Mesendoderm (in vitro differentiated cells): ENCODE measurements around the gene ITGAD.

Source experiments
- DNase-seq: peaks from one replicate; pipeline ENCODE4 v3.0.0; 2013
- H2AK5ac ChIP-seq: 2 replicates; pipeline ENCODE4 v1.6.1; 2013; ENCODE audit warnings: low read length, inconsistent platforms
- H2BK120ac ChIP-seq: 2 replicates; pipeline ENCODE4 v1.6.1; 2013; ENCODE audit warnings: low read depth, mild to moderate bottlenecking, low read length, moderate library complexity, mixed read lengths
- H2BK15ac ChIP-seq: replicated peaks from 2 replicates; pipeline ENCODE4 v1.6.1; 2013; ENCODE audit warnings: low read depth, mild to moderate bottlenecking, moderate library complexity
- H2BK5ac ChIP-seq: 2 replicates; pipeline ENCODE4 v1.6.1; 2013; ENCODE audit warnings: low read length, inconsistent platforms
- H3K18ac ChIP-seq: 2 replicates; pipeline ENCODE4 v1.6.1; 2013; ENCODE audit warnings: mild to moderate bottlenecking, low read length, mixed read lengths
- H3K23ac ChIP-seq: one replicate; pipeline ENCODE4 v1.6.1; 2013; ENCODE audit warnings: low read length
- H3K27ac ChIP-seq: 2 replicates; pipeline ENCODE4 v1.5.1; 2013; ENCODE audit warnings: low read depth, mild to moderate bottlenecking, inconsistent platforms, low read length, moderate library complexity
- H3K27me3 ChIP-seq: 2 replicates; pipeline ENCODE4 v1.6.1; 2013; ENCODE audit warnings: low read length, control low read depth, mild to moderate bottlenecking, inconsistent platforms; ENCODE audit not compliant: insufficient read depth, poor library complexity
- H3K36me3 ChIP-seq: 2 replicates; pipeline ENCODE4 v1.6.1; 2013; ENCODE audit warnings: low read length, inconsistent platforms; ENCODE audit not compliant: control insufficient read depth, insufficient read depth
- H3K4ac ChIP-seq: one replicate; pipeline ENCODE4 v1.6.1; 2013; ENCODE audit warnings: low read depth, mild to moderate bottlenecking, low read length, moderate library complexity
- H3K4me1 ChIP-seq: 2 replicates; pipeline ENCODE4 v1.6.1; 2013; ENCODE audit warnings: low read depth, low read length, inconsistent platforms; ENCODE audit not compliant: control insufficient read depth
- H3K4me2 ChIP-seq: 2 replicates; pipeline ENCODE4 v1.6.1; 2013; ENCODE audit warnings: low read length
- H3K4me3 ChIP-seq: 2 replicates; pipeline ENCODE4 v1.5.1; 2013; ENCODE audit warnings: mild to moderate bottlenecking, low read length
- H3K56ac ChIP-seq: one replicate; pipeline ENCODE4 v1.6.1; 2013; ENCODE audit warnings: low read length
- H3K79me1 ChIP-seq: 2 replicates; pipeline ENCODE4 v1.6.1; 2013; ENCODE audit warnings: low read length, inconsistent platforms
- H3K79me2 ChIP-seq: 2 replicates; pipeline ENCODE4 v1.6.1; 2013; ENCODE audit warnings: mild to moderate bottlenecking, low read length; ENCODE audit not compliant: control insufficient read depth, insufficient read depth
- H3K9ac ChIP-seq: 2 replicates; pipeline ENCODE4 v1.6.1; 2013; ENCODE audit warnings: low read length, inconsistent platforms
- H4K5ac ChIP-seq: one replicate; pipeline ENCODE4 v1.6.1; 2013; ENCODE audit warnings: low read length
- H4K8ac ChIP-seq: one replicate; pipeline ENCODE4 v1.6.1; 2013; ENCODE audit warnings: low read depth, mild to moderate bottlenecking, control low read depth, low read length, moderate library complexity
- WGBS: extraction: QIAGEN DNeasy Blood & Tissue Kit; methylation state at CpG from one replicate; pipeline ENCODE4 v1.1.7; 2013; ENCODE audit warnings: low lambda C conversion rate, missing lambda C conversion rate; ENCODE audit not compliant: insufficient coverage; ENCODE audit errors: extremely low coverage; 5-methylcytosine and 5-hydroxymethylcytosine counted together

Gene ITGAD

DNA sequence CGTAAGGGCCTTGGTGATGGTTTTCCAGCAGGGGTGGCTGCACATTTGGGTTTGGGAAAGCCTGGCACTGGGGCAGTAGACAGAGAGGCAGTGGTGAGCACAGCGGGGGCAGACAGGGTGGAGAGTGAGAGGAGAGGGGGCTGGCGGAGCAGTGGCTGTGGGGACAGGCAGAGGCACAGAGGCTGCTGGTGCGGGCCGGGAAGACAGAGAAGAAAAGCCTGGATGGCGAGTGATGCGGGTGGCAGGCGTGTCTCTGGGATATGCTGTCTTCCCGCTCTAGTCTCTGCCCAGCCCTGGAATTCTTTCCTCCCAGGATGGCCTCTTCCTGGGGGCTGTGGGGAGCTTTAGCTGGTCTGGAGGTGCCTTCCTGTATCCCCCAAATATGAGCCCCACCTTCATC, 16.9 kb downstream of the ITGAD start:
- H3K36me3 ChIP-seq: no peaks in the 10 kb centered on the region
- H2BK120ac ChIP-seq: no peak overlapping the region
- no peak overlapping the region for H3K4me2 ChIP-seq
- H3K4me1 ChIP-seq: no peaks in the 10 kb centered on the region
- H3K79me1 ChIP-seq: no peaks in the 10 kb centered on the region
- no peak overlapping the region for H3K4me3 ChIP-seq
- no peak overlapping the region for H3K18ac ChIP-seq
- no peak overlapping the region for H3K27ac ChIP-seq
- H3K4ac ChIP-seq: no peak overlapping the region
- H4K5ac ChIP-seq: no peak overlapping the region
- no peak overlapping the region for H3K23ac ChIP-seq
- no peak overlapping the region for H4K8ac ChIP-seq
- DNase-seq: no peak
- no peaks in the 10 kb centered on the region for H3K27me3 ChIP-seq
- H3K79me2 ChIP-seq: no peaks in the 10 kb centered on the region
- no peak overlapping the region for H2BK5ac ChIP-seq
- no CpG with 5 or more reads among the region's 9 CpGs for WGBS
- no peak overlapping the region for H2BK15ac ChIP-seq
- no peak overlapping the region for H3K9ac ChIP-seq
- no peak overlapping the region for H3K56ac ChIP-seq
- no peak overlapping the region for H2AK5ac ChIP-seq

DNA sequence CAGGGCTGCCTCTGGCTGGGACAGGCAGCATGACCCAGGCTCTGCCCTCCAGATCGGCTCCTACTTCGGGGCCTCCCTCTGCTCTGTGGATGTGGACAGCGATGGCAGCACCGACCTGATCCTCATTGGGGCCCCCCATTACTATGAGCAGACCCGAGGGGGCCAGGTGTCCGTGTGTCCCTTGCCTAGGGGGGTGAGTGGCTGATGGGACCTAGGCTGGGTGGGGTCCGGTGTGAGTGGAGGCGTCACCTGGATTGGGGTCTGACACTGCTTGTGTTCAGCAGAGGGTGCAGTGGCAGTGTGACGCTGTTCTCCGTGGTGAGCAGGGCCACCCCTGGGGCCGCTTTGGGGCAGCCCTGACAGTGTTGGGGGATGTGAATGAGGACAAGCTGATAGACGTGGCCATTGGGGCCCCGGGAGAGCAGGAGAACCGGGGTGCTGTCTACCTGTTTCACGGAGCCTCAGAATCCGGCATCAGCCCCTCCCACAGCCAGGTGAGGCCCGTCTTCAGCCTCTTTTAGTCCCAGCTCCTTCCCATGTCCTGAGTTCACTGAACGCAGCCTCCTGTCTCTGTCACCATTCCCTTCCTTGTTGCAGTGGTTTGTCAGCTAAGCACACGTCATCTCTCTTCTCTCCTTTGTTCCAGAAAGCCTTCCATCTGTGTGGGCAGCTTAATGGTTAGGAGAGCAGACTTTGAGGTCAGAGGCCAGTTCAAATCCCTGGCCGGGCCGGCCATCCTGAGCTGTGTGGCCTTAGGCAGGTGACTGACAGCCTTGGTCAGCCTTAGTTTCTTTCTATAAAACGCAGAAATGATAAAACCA, 18.1 kb downstream of the ITGAD start:
- Histone ChIP-seq H3K4me1 (no peaks in the 10 kb centered on the region), H3K23ac (no peak overlapping the region), H3K79me2 (no peaks in the 10 kb centered on the region), H3K18ac (no peak overlapping the region), H4K8ac (no peak overlapping the region), H3K4me3 (no peak overlapping the region), H3K36me3 (no peaks in the 10 kb centered on the region), H3K9ac (no peak overlapping the region), H2BK120ac (no peak overlapping the region), H3K56ac (no peak overlapping the region), H2AK5ac (no peak overlapping the region), H3K27ac (no peak overlapping the region), H2BK15ac (no peak overlapping the region), H4K5ac (no peak overlapping the region), H3K79me1 (no peaks in the 10 kb centered on the region), H3K4ac (no peak overlapping the region), H3K4me2 (no peak overlapping the region), H2BK5ac (no peak overlapping the region), H3K27me3 (no peaks in the 10 kb centered on the region)
- no peak for DNase-seq
- WGBS: no CpG with 5 or more reads among the region's 22 CpGs

DNA sequence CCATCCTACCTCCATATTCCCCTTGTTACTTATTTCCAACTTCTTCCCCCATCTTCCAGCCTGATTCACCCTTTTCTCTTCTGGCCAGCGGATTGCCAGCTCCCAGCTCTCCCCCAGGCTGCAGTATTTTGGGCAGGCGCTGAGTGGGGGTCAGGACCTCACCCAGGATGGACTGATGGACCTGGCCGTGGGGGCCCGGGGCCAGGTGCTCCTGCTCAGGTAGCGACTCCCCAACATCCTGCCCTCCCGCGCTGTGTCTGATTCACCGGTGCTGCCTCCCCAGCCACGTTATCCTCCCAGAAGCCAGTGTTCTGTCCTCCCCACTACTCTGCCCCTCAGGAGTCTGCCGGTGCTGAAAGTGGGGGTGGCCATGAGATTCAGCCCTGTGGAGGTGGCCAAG, 19.6 kb downstream of the ITGAD start:
- Histone ChIP-seq H3K4me2 (no peak overlapping the region), H3K79me1 (no peaks in the 10 kb centered on the region), H2AK5ac (no peak overlapping the region), H3K27ac (no peak overlapping the region), H2BK5ac (no peak overlapping the region), H4K8ac (no peak overlapping the region), H3K4me3 (no peak overlapping the region), H3K36me3 (no peaks in the 10 kb centered on the region), H2BK15ac (no peak overlapping the region), H2BK120ac (no peak overlapping the region), H3K56ac (no peak overlapping the region), H3K79me2 (no peaks in the 10 kb centered on the region), H3K4me1 (no peaks in the 10 kb centered on the region), H3K9ac (no peak overlapping the region), H4K5ac (no peak overlapping the region), H3K4ac (no peak overlapping the region), H3K23ac (no peak overlapping the region), H3K27me3 (no peaks in the 10 kb centered on the region), H3K18ac (no peak overlapping the region)
- WGBS: no CpG with 5 or more reads among the region's 10 CpGs
- no peak for DNase-seq

DNA sequence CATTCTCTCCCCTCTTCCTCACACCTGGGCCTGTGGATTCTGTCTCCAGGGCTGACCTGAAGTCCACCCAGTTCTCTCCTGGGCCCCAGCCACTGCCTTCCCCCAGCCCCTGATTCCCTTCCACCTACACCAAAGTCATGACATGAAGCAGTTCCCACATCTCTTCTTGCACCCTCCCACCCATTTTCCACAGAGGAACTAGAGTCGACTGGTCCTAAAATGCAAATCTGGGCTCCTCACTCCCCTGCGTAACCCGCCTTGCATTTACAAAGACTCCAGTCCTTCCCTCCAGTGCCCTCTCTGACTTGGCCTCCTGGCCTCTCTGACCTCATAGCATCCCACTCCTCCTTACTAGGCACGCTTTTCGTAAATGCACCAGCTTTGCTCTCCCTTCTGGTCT, 20.2 kb downstream of the ITGAD start:
- WGBS: no CpG with 5 or more reads among the region's 5 CpGs
- H2BK15ac ChIP-seq: no peak overlapping the region
- no peak overlapping the region for H4K5ac ChIP-seq
- H2AK5ac ChIP-seq: no peak overlapping the region
- H3K4ac ChIP-seq: no peak overlapping the region
- DNase-seq: no peak
- no peaks in the 10 kb centered on the region for H3K27me3 ChIP-seq
- no peak overlapping the region for H3K4me3 ChIP-seq
- no peak overlapping the region for H3K18ac ChIP-seq
- no peaks in the 10 kb centered on the region for H3K79me2 ChIP-seq
- no peak overlapping the region for H3K56ac ChIP-seq
- no peaks in the 10 kb centered on the region for H3K79me1 ChIP-seq
- no peaks in the 10 kb centered on the region for H3K36me3 ChIP-seq
- H3K9ac ChIP-seq: no peak overlapping the region
- H3K4me2 ChIP-seq: no peak overlapping the region
- H3K27ac ChIP-seq: no peak overlapping the region
- no peaks in the 10 kb centered on the region for H3K4me1 ChIP-seq
- no peak overlapping the region for H2BK5ac ChIP-seq
- H4K8ac ChIP-seq: no peak overlapping the region
- no peak overlapping the region for H3K23ac ChIP-seq
- H2BK120ac ChIP-seq: no peak overlapping the region

DNA sequence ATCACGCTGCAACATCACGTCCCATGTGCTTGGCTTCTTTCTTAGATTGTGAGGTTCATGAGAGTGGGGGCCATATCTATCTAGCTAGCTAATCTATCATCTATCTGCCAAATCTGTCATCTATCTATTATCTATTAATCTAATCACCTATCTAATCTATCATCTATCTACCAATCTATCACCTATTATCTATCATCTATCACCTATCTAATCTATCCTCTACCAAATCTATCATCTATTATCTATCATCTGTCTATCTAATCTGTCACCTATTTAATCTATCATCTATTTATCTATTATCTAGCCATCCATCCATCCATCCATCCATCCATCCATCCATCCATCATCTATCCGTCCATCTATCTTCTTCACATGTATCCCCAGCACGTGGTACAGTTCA, 20.8 kb downstream of the ITGAD start:
- Histone ChIP-seq H3K23ac (no peak overlapping the region), H3K36me3 (no peaks in the 10 kb centered on the region), H3K18ac (no peak overlapping the region), H2BK120ac (no peak overlapping the region), H3K27ac (no peak overlapping the region), H4K8ac (no peak overlapping the region), H3K79me1 (no peaks in the 10 kb centered on the region), H3K4me2 (no peak overlapping the region), H3K56ac (no peak overlapping the region), H3K9ac (no peak overlapping the region), H3K79me2 (no peaks in the 10 kb centered on the region), H3K4ac (no peak overlapping the region), H4K5ac (no peak overlapping the region), H3K4me3 (no peak overlapping the region), H2AK5ac (no peak overlapping the region), H2BK5ac (no peak overlapping the region), H3K4me1 (no peaks in the 10 kb centered on the region), H2BK15ac (no peak overlapping the region), H3K27me3 (no peaks in the 10 kb centered on the region)
- DNase-seq: no peak
- no CpG with 5 or more reads among the region's 4 CpGs for WGBS

DNA sequence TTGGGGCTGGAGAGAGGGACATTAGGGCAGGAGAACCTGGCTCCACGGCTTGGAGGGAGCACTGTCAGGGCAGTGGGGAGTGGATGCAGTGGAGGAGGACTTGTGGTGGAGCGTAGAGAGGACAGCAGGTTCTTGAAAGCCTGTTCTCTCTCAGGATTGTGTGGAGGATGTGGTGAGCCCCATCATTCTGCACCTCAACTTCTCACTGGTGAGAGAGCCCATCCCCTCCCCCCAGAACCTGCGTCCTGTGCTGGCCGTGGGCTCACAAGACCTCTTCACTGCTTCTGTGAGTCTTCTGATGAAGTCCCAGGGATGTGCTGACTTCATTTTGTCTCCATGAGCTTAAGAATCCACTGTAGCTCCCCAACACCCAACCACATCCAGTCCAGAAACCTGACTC, 21.6 kb downstream of the ITGAD start:
- Histone ChIP-seq H3K79me1 (no peaks in the 10 kb centered on the region), H3K18ac (no peak overlapping the region), H2BK15ac (no peak overlapping the region), H4K8ac (no peak overlapping the region), H3K27ac (no peak overlapping the region), H3K4me1 (no peaks in the 10 kb centered on the region), H3K4ac (no peak overlapping the region), H4K5ac (no peak overlapping the region), H3K23ac (no peak overlapping the region), H3K4me3 (no peak overlapping the region), H3K79me2 (no peaks in the 10 kb centered on the region), H3K36me3 (no peaks in the 10 kb centered on the region), H3K9ac (no peak overlapping the region), H2BK5ac (no peak overlapping the region), H3K56ac (no peak overlapping the region), H3K4me2 (no peak overlapping the region), H2AK5ac (no peak overlapping the region), H3K27me3 (no peaks in the 10 kb centered on the region), H2BK120ac (no peak overlapping the region)
- DNase-seq: no peak
- WGBS: no CpG with 5 or more reads among the region's 4 CpGs
